GM06990 (cell line): ENCODE results near the gene CERS6.

ENCODE experiments used
- DNase-seq: peaks from one replicate; pipeline ENCODE4 v3.0.0-alpha.2; 2011; ENCODE audit not compliant: insufficient read length; ENCODE audit errors: extremely low read depth
- H3K27me3 ChIP-seq: replicated peaks from 2 replicates; pipeline ENCODE4 v1.6.0; 2011; ENCODE audit warnings: low read length; ENCODE audit not compliant: control insufficient read depth, insufficient read depth
- H3K36me3 ChIP-seq: 2 replicates; pipeline ENCODE4 v1.5.1; 2011; ENCODE audit warnings: low read length; ENCODE audit not compliant: control insufficient read depth, insufficient read depth
- H3K4me3 ChIP-seq: replicated peaks from 2 replicates; pipeline ENCODE4 v1.5.1; 2011; ENCODE audit warnings: low read depth, mild to moderate bottlenecking, control low read depth, low read length
- TF ChIP-seq, protein P1 (sequence below): IDR thresholded peaks from 2 replicates; pipeline ENCODE4 v1.5.1; 2011; ENCODE audit warnings: low read length, control low read depth, mild to moderate bottlenecking, inconsistent platforms; ENCODE audit not compliant: insufficient read depth, poor library complexity, severe bottlenecking

Gene CERS6

DNA sequence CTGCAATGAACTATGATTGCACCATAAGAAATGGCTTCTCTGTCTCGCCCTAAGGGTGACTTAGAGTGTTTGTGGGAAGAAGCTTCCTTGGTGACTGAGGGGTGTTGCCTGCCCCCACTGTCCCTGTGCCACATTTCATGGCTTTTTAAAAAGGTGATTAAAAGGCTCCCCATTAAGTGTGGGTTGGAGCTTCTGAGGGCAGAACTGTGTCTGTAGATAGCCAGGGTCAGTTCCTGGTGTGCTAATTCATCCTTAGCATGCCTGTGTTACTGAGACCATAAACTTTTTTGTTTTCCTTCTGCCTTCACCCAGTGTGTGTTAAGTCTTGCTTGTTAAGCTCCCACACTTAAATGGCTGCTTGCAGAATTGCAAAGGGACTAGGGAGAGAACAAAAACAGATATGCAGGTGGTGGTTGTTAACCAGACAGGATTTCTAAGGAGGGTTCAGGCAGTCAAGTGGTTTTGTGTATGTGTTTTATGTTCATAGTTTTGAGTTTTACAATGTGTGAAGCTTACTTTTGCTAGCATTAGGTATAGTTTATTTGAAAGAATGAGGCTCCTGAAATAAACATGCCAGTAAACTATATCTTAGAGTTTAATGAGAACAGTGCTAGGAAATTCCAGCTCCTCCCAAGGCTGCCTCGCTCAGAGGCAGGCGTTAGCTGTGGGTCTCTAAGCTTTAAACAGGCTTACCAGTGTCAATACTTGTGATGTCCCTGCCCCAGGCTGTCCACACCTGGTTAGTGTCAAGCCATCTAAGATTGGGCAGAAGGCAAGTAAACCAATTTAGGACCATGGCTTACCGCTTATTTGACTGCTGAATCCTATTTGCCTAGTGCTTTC is 14.5 kb downstream of the CERS6 start:
- Histone ChIP-seq H3K36me3 (no peaks in the 10 kb centered on the region), H3K27me3 (no peaks in the 10 kb centered on the region), H3K4me3 (no peak overlapping the region)
- TF ChIP-seq, protein P1, sequence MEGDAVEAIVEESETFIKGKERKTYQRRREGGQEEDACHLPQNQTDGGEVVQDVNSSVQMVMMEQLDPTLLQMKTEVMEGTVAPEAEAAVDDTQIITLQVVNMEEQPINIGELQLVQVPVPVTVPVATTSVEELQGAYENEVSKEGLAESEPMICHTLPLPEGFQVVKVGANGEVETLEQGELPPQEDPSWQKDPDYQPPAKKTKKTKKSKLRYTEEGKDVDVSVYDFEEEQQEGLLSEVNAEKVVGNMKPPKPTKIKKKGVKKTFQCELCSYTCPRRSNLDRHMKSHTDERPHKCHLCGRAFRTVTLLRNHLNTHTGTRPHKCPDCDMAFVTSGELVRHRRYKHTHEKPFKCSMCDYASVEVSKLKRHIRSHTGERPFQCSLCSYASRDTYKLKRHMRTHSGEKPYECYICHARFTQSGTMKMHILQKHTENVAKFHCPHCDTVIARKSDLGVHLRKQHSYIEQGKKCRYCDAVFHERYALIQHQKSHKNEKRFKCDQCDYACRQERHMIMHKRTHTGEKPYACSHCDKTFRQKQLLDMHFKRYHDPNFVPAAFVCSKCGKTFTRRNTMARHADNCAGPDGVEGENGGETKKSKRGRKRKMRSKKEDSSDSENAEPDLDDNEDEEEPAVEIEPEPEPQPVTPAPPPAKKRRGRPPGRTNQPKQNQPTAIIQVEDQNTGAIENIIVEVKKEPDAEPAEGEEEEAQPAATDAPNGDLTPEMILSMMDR: no peak
- DNase-seq: no peak

GRCh38 chr2:168471163-168471475 is 15.0 kb downstream of the CERS6 start:
- TF ChIP-seq, protein P1: no peak
- Histone ChIP-seq H3K27me3 (no peaks in the 10 kb centered on the region), H3K36me3 (no peaks in the 10 kb centered on the region), H3K4me3 (no peak overlapping the region)
- no peak for DNase-seq

DNA sequence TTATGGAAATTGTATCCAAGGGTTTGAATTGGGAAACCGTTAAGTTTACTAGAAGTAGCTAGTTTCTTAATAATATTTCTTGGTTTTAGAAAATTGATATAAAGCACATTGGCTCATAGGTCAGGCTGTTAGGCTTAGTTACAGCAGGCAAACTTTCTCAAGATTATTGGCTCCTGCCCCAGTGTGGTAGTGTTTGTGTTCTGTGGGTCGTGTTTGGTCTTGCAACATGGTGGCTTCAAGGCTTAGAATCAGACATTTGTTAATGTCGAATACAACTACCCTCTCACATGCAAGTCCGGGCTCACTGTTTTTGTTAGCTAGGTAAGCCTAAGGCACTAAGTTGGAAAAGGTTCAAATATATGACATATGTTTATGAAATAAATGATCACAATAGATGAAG is 19.6 kb downstream of the CERS6 start:
- Histone ChIP-seq H3K36me3 (no peaks in the 10 kb centered on the region), H3K4me3 (no peak overlapping the region), H3K27me3 (no peaks in the 10 kb centered on the region)
- no peak for DNase-seq
- TF ChIP-seq, protein P1: no peak

DNA sequence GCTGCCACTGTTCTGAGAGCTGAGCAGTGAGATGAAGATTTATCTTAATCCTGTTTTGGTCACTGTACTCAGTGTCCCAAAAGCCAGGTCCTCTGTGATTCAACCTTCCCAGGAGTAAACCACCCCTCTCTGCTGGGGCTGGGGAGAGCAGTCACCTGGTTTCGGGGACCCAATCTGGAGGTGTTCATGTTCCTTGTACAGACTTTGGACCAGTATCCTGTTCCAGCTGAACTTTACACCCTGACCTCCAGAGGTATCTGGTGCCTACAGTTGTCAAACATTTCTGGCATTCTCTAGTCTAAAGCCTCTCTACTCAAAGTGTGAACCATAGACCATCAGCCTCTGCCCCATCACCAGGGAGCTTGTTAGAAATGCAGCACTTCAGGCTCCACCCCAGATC is 22.1 kb downstream of the CERS6 start:
- TF ChIP-seq, protein P1: no peak
- Histone ChIP-seq H3K4me3 (no peak overlapping the region), H3K27me3 (no peaks in the 10 kb centered on the region), H3K36me3 (no peaks in the 10 kb centered on the region)
- DNase-seq: no peak

DNA sequence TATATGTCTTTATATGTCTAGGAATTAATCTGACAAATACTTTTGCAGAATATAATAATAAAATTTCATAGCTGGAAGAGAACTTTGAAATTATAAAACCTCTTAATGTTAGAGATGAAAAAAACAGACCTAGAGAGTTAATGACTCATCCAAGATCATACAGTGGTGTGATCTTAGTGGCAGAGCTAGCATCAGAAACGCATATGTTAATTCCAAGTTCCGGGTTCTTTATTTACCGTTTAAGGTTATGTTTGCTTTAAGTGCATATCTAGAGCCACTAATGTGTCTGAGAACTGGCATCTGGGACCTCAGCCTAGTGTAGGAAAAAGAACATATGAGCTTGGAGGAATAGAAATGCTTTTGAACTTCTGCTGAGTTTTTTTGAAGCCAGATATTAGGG is 24.3 kb downstream of the CERS6 start:
- Histone ChIP-seq H3K36me3 (no peaks in the 10 kb centered on the region), H3K4me3 (no peak overlapping the region), H3K27me3 (no peaks in the 10 kb centered on the region)
- no peak for DNase-seq
- TF ChIP-seq, protein P1: no peak
